BE2C (cell line): ENCODE measurements around the gene PRSS1.

Source experiments
- DNase-seq: peaks from one replicate; pipeline ENCODE4 v3.0.0-alpha.2; 2020
- H3K27me3 ChIP-seq: fragments of 250-450 bp; sonication (Bioruptor Pico); 2 replicates; pipeline ENCODE4 v1.5.1; 2020; ENCODE audit warnings: mild to moderate bottlenecking
- H3K36me3 ChIP-seq: fragments of 250-450 bp; sonication (Bioruptor Pico); 2 replicates; pipeline ENCODE4 v1.5.1; 2020; ENCODE audit warnings: mild to moderate bottlenecking
- H3K4me1 ChIP-seq: fragments of 250-450 bp; sonication (Bioruptor Pico); 2 replicates; pipeline ENCODE4 v1.5.1; 2020
- H3K4me3 ChIP-seq: 2 replicates; pipeline ENCODE4 v1.5.1; 2011; ENCODE audit warnings: low read depth, low read length
- H3K9me3 ChIP-seq: fragments of 250-450 bp; sonication (Bioruptor Pico); 2 replicates; pipeline ENCODE4 v1.5.1; 2020
- CTCF ChIP-seq: IDR thresholded peaks from 2 replicates; pipeline ENCODE4 v1.5.1; 2012; ENCODE audit warnings: mild to moderate bottlenecking, low read depth, low read length

The PRSS1 gene

GRCh38 chr7:142799437-142799835 lies 50.2 kb downstream of the PRSS1 start:
- Histone ChIP-seq H3K36me3 (no peaks in the 10 kb centered on the region), H3K27me3 (peaks cover 43% of the 10 kb centered on the region), H3K9me3 (no peaks in the 10 kb centered on the region), H3K4me1 (no peaks in the 10 kb centered on the region; the same call in 1 of the 2 replicates), H3K4me3 (no peak overlapping the region)
- TF ChIP-seq CTCF: no peak
- DNase-seq: no peak

GRCh38 chr7:142800088-142800487 lies 50.8 kb downstream of the PRSS1 start:
- no peak for TF ChIP-seq CTCF
- no peak for DNase-seq

GRCh38 chr7:142800699-142801260 lies 51.5 kb downstream of the PRSS1 start:
- Histone ChIP-seq H3K9me3 (no peaks in the 10 kb centered on the region), H3K4me1 (no peaks in the 10 kb centered on the region; the same call in 1 of the 2 replicates), H3K4me3 (no peak overlapping the region), H3K27me3 (peaks cover 40% of the 10 kb centered on the region), H3K36me3 (no peaks in the 10 kb centered on the region)
- no peak for DNase-seq
- no peak for TF ChIP-seq CTCF

More at GRCh38 chr7:142800088-142800487, 50.8 kb downstream of the PRSS1 start:
- Histone ChIP-seq H3K36me3 (no peaks in the 10 kb centered on the region), H3K9me3 (no peaks in the 10 kb centered on the region), H3K4me3 (no peak overlapping the region), H3K4me1 (no peaks in the 10 kb centered on the region; the same call in 1 of the 2 replicates), H3K27me3 (peaks cover 43% of the 10 kb centered on the region)

- TF ChIP-seq CTCF: no peak
- no peaks in the 10 kb centered on the region; the same call in 1 of the 2 replicates for H3K4me1 ChIP-seq
- no peaks in the 10 kb centered on the region for H3K36me3 ChIP-seq
- peaks cover 30% of the 10 kb centered on the region for H3K27me3 ChIP-seq
- no peak overlapping the region for H3K4me3 ChIP-seq
- H3K9me3 ChIP-seq: no peaks in the 10 kb centered on the region
- no peak for DNase-seq
These were observed 52.5 kb downstream of the PRSS1 start for GRCh38 chr7:142801601-142802295.

- no peaks in the 10 kb centered on the region for H3K9me3 ChIP-seq
- TF ChIP-seq CTCF: no peak
- peaks cover 25% of the 10 kb centered on the region for H3K27me3 ChIP-seq
- H3K4me1 ChIP-seq: no peaks in the 10 kb centered on the region; the same call in 1 of the 2 replicates
- no peak for DNase-seq
- no peaks in the 10 kb centered on the region for H3K36me3 ChIP-seq
- H3K4me3 ChIP-seq: no peak overlapping the region
These were observed 53.0 kb downstream of the PRSS1 start for GRCh38 chr7:142802301-142802700.
